GM23248 (cell line): ENCODE data around the gene AKAP13. TPM values are rescaled to one million over a fixed set of nuclear protein-coding genes. Genes with fewer than 3 reads are reported as not detected.
A peak's percentile ranks its signal among the peaks of the same experiment; 100 is the strongest.

ENCODE experiments used
- DNase-seq: peaks from one replicate; pipeline ENCODE4 v3.0.0-alpha.2; 2015
- H2AFZ ChIP-seq: fragments of 200-600 bp; sonication (generic); 2 replicates; pipeline ENCODE4 v1.6.1; 2016; ENCODE audit warnings: antibody characterized with exemption
- H3F3A ChIP-seq: fragments of 200-600 bp; sonication (generic); 2 replicates; pipeline ENCODE4 v1.6.1; 2016; ENCODE audit warnings: mild to moderate bottlenecking, antibody characterized with exemption, mixed run types; ENCODE audit not compliant: insufficient read depth
- H3K27ac ChIP-seq: fragments of 200-600 bp; sonication (generic); 2 replicates; pipeline ENCODE4 v1.5.1; 2016; ENCODE audit warnings: mild to moderate bottlenecking
- H3K27me3 ChIP-seq: fragments of 200-600 bp; sonication (generic); replicated peaks from 2 replicates; pipeline ENCODE4 v1.6.1; 2016; ENCODE audit warnings: mild to moderate bottlenecking; ENCODE audit not compliant: insufficient read depth
- H3K36me3 ChIP-seq: fragments of 200-600 bp; sonication (generic); 2 replicates; pipeline ENCODE4 v1.6.1; 2016; ENCODE audit warnings: low read depth, mild to moderate bottlenecking
- H3K4me1 ChIP-seq: fragments of 200-600 bp; sonication (generic); 2 replicates; pipeline ENCODE4 v1.6.1; 2016; ENCODE audit warnings: mild to moderate bottlenecking; ENCODE audit not compliant: insufficient read depth
- H3K4me2 ChIP-seq: fragments of 200-600 bp; sonication (generic); one replicate; pipeline ENCODE4 v1.6.1; 2016; ENCODE audit warnings: mild to moderate bottlenecking; ENCODE audit not compliant: unreplicated experiment
- H3K4me3 ChIP-seq: fragments of 200-600 bp; sonication (generic); 2 replicates; pipeline ENCODE4 v1.5.1; 2016; ENCODE audit warnings: mild to moderate bottlenecking
- H3K79me2 ChIP-seq: fragments of 200-600 bp; sonication (generic); 2 replicates; pipeline ENCODE4 v1.6.1; 2016; ENCODE audit warnings: mild to moderate bottlenecking; ENCODE audit not compliant: insufficient read depth
- H3K9ac ChIP-seq: fragments of 200-600 bp; sonication (generic); 2 replicates; pipeline ENCODE4 v1.6.1; 2016; ENCODE audit warnings: mild to moderate bottlenecking
- H3K9me2 ChIP-seq: fragments of 200-600 bp; sonication (generic); 2 replicates; pipeline ENCODE4 v1.6.1; 2016; ENCODE audit warnings: mixed run types, mild to moderate bottlenecking, moderate library complexity; ENCODE audit not compliant: insufficient read depth
- H3K9me3 ChIP-seq: fragments of 200-600 bp; sonication (generic); one replicate; pipeline ENCODE4 v1.6.1; 2017; ENCODE audit warnings: low read depth
- H4K20me1 ChIP-seq: fragments of 200-600 bp; sonication (generic); 2 replicates; pipeline ENCODE4 v1.6.0; 2016; ENCODE audit not compliant: insufficient read depth
- EZH2 ChIP-seq: fragments of 200-600 bp; sonication (generic); IDR thresholded peaks from 2 replicates; pipeline ENCODE4 v1.6.1; 2018; ENCODE audit warnings: antibody characterized with exemption, mild to moderate bottlenecking; ENCODE audit not compliant: insufficient read depth, poor library complexity, severe bottlenecking
- EZH2phosphoT487 ChIP-seq: fragments of 200-600 bp; sonication (generic); IDR thresholded peaks from 2 replicates; pipeline ENCODE4 v1.6.1; 2018; ENCODE audit warnings: antibody characterized with exemption, moderate library complexity, mild to moderate bottlenecking, low read depth; ENCODE audit not compliant: insufficient read depth
- WGBS, 2 experiments: methylation state at CpG; one replicate each; pipeline ENCODE4 v1.1.6; 2015 to 2017; ENCODE audit warnings: low lambda C conversion rate in 2 of 2, low coverage in 1 of 2; ENCODE audit errors: missing lambda C conversion rate in 2 of 2; 5-methylcytosine and 5-hydroxymethylcytosine counted together
- in situ Hi-C: fragments of 300-500 bp; cut with MboI; formaldehyde crosslinking; loops from 2 replicates; pipeline ENCODE4 v1.15.0; 2020
- polyA plus RNA-seq: library from polyadenylated mRNA; unstranded; fragments of >200 nt; fragmentation: Nextera tagmentation; extraction: Ambion mirVana; gene quantifications from 2 replicates; pipeline ENCODE4 v1.2.1, GENCODE V29; 2016
- total RNA-seq: library from RNA; depleted of rRNA; stranded (reverse); fragments of >200 nt; shearing (Covaris generic); gene quantifications from 2 replicates; pipeline ENCODE4 v1.2.3, GENCODE V29; 2014

Gene AKAP13
- total and polyA plus RNA-seq, 2 experiments from 2014 or later, result 26.5 to 27.7 TPM

DNA sequence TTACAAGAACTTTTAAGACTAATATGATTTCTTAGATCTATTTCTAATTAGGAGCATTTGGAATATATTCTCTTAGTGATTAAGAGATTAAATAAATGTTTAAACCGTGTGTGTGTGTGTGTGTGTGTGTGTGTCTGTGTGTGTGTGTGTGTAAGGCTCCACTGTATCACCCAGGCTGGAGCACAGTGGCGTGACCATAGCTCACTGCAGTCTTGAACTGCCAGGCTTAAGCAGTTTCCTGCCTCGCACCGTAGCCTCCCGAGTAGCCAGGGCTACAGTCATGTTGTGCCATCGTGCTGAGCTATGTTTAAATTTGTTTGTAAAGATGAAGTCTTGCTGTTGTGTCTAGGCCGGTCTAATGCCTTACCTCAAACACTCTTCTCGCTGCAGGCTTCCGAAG lies 305.0 kb downstream of the AKAP13 start:
- Histone ChIP-seq H4K20me1 (no peaks in the 10 kb centered on the region), H3K79me2 (0 out of 2 replicates have a peak, but pooled peaks cover 5% of the 10 kb centered on the region), H3K27ac (no peak overlapping the region), H2AFZ (no peak overlapping the region), H3K9me3 (no peaks in the 10 kb centered on the region), H3K4me2 (no peak overlapping the region), H3K4me1 (peaks cover 14% of the 10 kb centered on the region), H3K27me3 (no peaks in the 10 kb centered on the region), H3F3A (peaks cover 14% of the 10 kb centered on the region), H3K9me2 (no peaks in the 10 kb centered on the region), H3K36me3 (peaks cover 12% of the 10 kb centered on the region), H3K9ac (no peak overlapping the region), H3K4me3 (no peak overlapping the region)
- 89 to 95% methylated on average over 9 of the region's 9 CpGs for WGBS, 2 experiments
- no peak for TF ChIP-seq EZH2
- in situ Hi-C loops, result no loop called here
- DNase-seq, result no peak

DNA sequence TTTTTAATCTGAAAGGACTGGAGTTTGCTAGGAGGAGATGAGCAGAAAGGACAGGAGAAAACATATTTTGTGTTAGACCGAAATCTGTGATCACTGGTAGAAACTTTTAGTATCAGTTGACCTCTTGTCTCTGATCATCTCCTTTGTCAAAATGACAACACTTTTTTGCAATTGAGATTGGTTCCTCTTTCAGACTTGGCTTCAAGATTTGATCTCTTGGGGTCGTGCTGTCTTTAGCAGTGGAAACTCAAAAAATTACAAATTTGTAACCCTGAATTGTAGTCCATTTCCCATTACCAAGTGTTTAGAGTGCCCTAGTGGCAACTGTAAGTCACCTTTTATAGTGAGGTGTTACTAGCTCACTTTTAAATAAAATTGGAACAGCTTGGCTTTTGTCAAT lies 306.9 kb downstream of the AKAP13 start:
- Histone ChIP-seq H3K27me3 (no peaks in the 10 kb centered on the region), H4K20me1 (no peaks in the 10 kb centered on the region), H3K36me3 (peaks cover 12% of the 10 kb centered on the region)

DNA sequence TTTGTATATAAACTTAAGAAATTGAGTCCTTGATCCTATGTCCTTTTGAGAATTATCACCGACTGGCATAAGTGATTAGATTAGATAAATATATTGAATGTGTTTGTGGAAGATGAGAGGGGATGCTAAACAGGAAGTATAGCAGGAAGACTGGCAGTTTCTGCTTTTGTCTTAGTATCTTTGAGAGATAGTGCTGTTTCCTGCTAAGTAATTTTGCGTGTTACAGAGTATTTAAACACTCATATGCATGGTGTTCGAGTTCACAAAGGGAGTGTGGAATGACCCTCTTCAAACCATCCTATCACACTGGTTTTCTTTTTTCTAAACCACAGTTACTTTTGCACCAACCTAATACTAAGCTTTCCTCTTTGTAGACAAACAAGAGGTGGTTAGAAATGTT lies 308.3 kb downstream of the AKAP13 start:
- H3K79me2 ChIP-seq, result 0 out of 2 replicates have a peak, but pooled peaks cover 18% of the 10 kb centered on the region
- H3K9ac ChIP-seq, result peak overlapping the region; percentile 83; the same call in 1 of the 2 replicates
- DNase-seq, result no peak
- H3K36me3 ChIP-seq, result peaks cover 17% of the 10 kb centered on the region
- peaks cover 14% of the 10 kb centered on the region; the same call in 1 of the 2 replicates for H3F3A ChIP-seq
- no peaks in the 10 kb centered on the region for H3K9me2 ChIP-seq
- no peaks in the 10 kb centered on the region for H4K20me1 ChIP-seq
- TF ChIP-seq EZH2 (no peak), EZH2phosphoT487 (no peak)
- H3K4me1 ChIP-seq, result peaks cover 20% of the 10 kb centered on the region
- peak overlapping the region; percentile 63; the same call in 1 of the 2 replicates for H3K27ac ChIP-seq
- no peak overlapping the region for H3K4me3 ChIP-seq
- 80 to 89% methylated on average over 3 of the region's 3 CpGs for WGBS, 2 experiments
- H3K27me3 ChIP-seq, result no peaks in the 10 kb centered on the region
- in situ Hi-C loops, result no loop called here
- H2AFZ ChIP-seq, result no peak overlapping the region
- no peak overlapping the region for H3K4me2 ChIP-seq
- H3K9me3 ChIP-seq, result no peaks in the 10 kb centered on the region

More for the DNA sequence above, 306.9 kb downstream of the AKAP13 start:
- Histone ChIP-seq H3K9me2 (no peaks in the 10 kb centered on the region), H3K4me1 (peaks cover 20% of the 10 kb centered on the region), H3K4me3 (no peak overlapping the region), H3K9me3 (no peaks in the 10 kb centered on the region), H3K79me2 (0 out of 2 replicates have a peak, but pooled peaks cover 10% of the 10 kb centered on the region), H3F3A (peaks cover 14% of the 10 kb centered on the region; the same call in 1 of the 2 replicates), H2AFZ (no peak overlapping the region), H3K4me2 (no peak overlapping the region), H3K9ac (no peak overlapping the region), H3K27ac (no peak overlapping the region)
- WGBS, 2 experiments, result 83 to 87% methylated on average over 2 of the region's 2 CpGs
- DNase-seq, result no peak
- no peak for TF ChIP-seq EZH2phosphoT487
- TF ChIP-seq EZH2, result no peak
- in situ Hi-C loops, result no loop called here

DNA sequence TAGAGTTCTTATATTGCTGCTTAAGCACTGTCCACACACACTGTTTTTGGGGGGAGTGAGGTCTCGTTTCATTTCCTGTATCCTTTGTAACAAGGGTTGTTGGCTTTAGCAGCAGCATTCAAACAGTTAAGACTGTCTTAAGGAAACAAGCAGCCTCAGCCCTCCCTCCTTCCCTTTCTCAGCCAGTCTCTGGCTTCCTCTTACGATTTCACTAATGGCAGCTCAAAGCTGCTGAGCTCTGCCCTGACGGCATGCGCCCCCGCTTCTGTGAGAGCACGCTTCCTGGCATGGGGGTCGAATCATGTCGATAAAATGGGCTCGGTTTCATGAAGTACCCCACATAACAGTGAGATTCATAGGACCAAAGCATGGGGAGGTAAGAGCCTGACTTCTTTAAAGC lies 309.3 kb downstream of the AKAP13 start:
- Histone ChIP-seq H3K27me3 (no peaks in the 10 kb centered on the region), H3K9me2 (no peaks in the 10 kb centered on the region), H2AFZ (peak overlapping the region; percentile 63), H3K79me2 (0 out of 2 replicates have a peak, but pooled peaks cover 18% of the 10 kb centered on the region), H3F3A (peaks cover 14% of the 10 kb centered on the region; the same call in 1 of the 2 replicates), H4K20me1 (no peaks in the 10 kb centered on the region), H3K4me2 (peak overlapping the region; percentile 67), H3K4me3 (peak overlapping the region; percentile 70), H3K9ac (peak overlapping the region; percentile 83), H3K36me3 (peaks cover 21% of the 10 kb centered on the region; the same call in 1 of the 2 replicates), H3K9me3 (no peaks in the 10 kb centered on the region), H3K27ac (peak overlapping the region; percentile 63), H3K4me1 (peaks cover 20% of the 10 kb centered on the region)
- in situ Hi-C loops, result no loop called here
- peak; percentile 85 for DNase-seq
- whole genome bisulfite sequencing, 2 experiments, result 4 to 6% methylated on average over 9 of the region's 9 CpGs
- TF ChIP-seq EZH2phosphoT487 (no peak), EZH2 (no peak)
